Astrocyte (in vitro differentiated cells and primary cell): Measurements from ENCODE around the gene PTPRN. TPM values are rescaled to one million over a fixed set of nuclear protein-coding genes. Genes with fewer than 3 reads are reported as not detected.

Experiments used
- DNase-seq: peaks from one replicate; pipeline ENCODE4 v3.0.0-alpha.2; 2010; ENCODE audit warnings: low read depth
- FAIRE-seq: peaks from 2 replicates; lab custom pipeline; 2011; peaks lifted over from hg19 to GRCh38; lab: Jason Lieb, UNC
- H2AFZ ChIP-seq: 2 replicates; pipeline ENCODE4 v1.6.0; 2012; ENCODE audit warnings: low read depth, low read length, inconsistent platforms
- H3K27ac ChIP-seq: 2 replicates; pipeline ENCODE4 v1.5.1; 2011; ENCODE audit warnings: low read depth, low read length, inconsistent platforms
- H3K27me3 ChIP-seq: 2 replicates; pipeline ENCODE4 v1.6.0; 2011; ENCODE audit warnings: low read length, inconsistent platforms; ENCODE audit not compliant: insufficient read depth
- H3K36me3 ChIP-seq: 2 replicates; pipeline ENCODE4 v1.5.1; 2011; ENCODE audit warnings: low read length, inconsistent platforms; ENCODE audit not compliant: insufficient read depth
- H3K4me1 ChIP-seq: 2 replicates; pipeline ENCODE4 v1.5.1; 2011; ENCODE audit warnings: low read length, inconsistent platforms; ENCODE audit not compliant: insufficient read depth
- H3K4me2 ChIP-seq: 2 replicates; pipeline ENCODE4 v1.6.0; 2012; ENCODE audit warnings: low read length, inconsistent platforms
- H3K4me3 ChIP-seq: 2 replicates; pipeline ENCODE4 v1.5.1; 2011; ENCODE audit warnings: low read depth, mild to moderate bottlenecking, low read length, inconsistent platforms; ENCODE audit not compliant: insufficient read depth
- H3K79me2 ChIP-seq: 2 replicates; pipeline ENCODE4 v1.6.0; 2012; ENCODE audit warnings: mild to moderate bottlenecking, low read length, inconsistent platforms; ENCODE audit not compliant: insufficient read depth
- H3K9ac ChIP-seq: 2 replicates; pipeline ENCODE4 v1.6.0; 2012; ENCODE audit warnings: mild to moderate bottlenecking, low read length, inconsistent platforms
- H3K9me3 ChIP-seq: 2 replicates; pipeline ENCODE4 v1.5.1; 2012; ENCODE audit warnings: low read depth, mild to moderate bottlenecking, low read length, inconsistent platforms; ENCODE audit not compliant: insufficient read depth
- H4K20me1 ChIP-seq: 2 replicates; pipeline ENCODE4 v1.6.0; 2012; ENCODE audit warnings: low read length, inconsistent platforms; ENCODE audit not compliant: insufficient read depth
- H3K27ac Mint-ChIP-seq: one replicate; pipeline ENCODE4 v1.8.0; 2021; ENCODE audit warnings: mild to moderate bottlenecking, mixed read lengths; ENCODE audit not compliant: unreplicated experiment
- H3K27me3 Mint-ChIP-seq: one replicate; pipeline ENCODE4 v1.8.0; 2021; ENCODE audit warnings: low read depth, mixed read lengths; ENCODE audit not compliant: unreplicated experiment
- H3K36me3 Mint-ChIP-seq: one replicate; pipeline ENCODE4 v1.8.0; 2021; ENCODE audit warnings: low read depth, mixed read lengths; ENCODE audit not compliant: unreplicated experiment
- H3K4me1 Mint-ChIP-seq: one replicate; pipeline ENCODE4 v1.8.0; 2021; ENCODE audit warnings: low read depth, mixed read lengths; ENCODE audit not compliant: unreplicated experiment
- H3K4me3 Mint-ChIP-seq: one replicate; pipeline ENCODE4 v1.8.0; 2021; ENCODE audit warnings: mild to moderate bottlenecking, moderate library complexity, mixed read lengths; ENCODE audit not compliant: unreplicated experiment
- H3K9me3 Mint-ChIP-seq: one replicate; pipeline ENCODE4 v1.8.0; 2021; ENCODE audit warnings: mild to moderate bottlenecking, mixed read lengths; ENCODE audit not compliant: unreplicated experiment
- CTCF ChIP-seq: IDR thresholded peaks from 2 replicates; pipeline ENCODE4 v1.5.1; 2011; ENCODE audit warnings: low read depth, mild to moderate bottlenecking, inconsistent platforms, low read length, moderate library complexity; ENCODE audit not compliant: insufficient read depth
- EZH2 ChIP-seq: IDR thresholded peaks from 2 replicates; pipeline ENCODE4 v1.6.1; 2012; ENCODE audit warnings: mild to moderate bottlenecking, low read length, inconsistent platforms; ENCODE audit not compliant: insufficient read depth
- total RNA-seq: library from RNA; stranded (reverse); gene quantifications from 2 replicates; pipeline ENCODE4 v1.2.1, GENCODE V29; 2021

PTPRN gene
- total RNA-seq, 1 donor from 2014 or later = 76.6 TPM

- DNase-seq (peak; percentile 11), FAIRE-seq (no peak)
- H3K79me2 ChIP-seq = no peaks in the 10 kb centered on the region
- H3K27me3 ChIP-seq = peaks cover 16% of the 10 kb centered on the region
- no peak overlapping the region for H3K4me2 ChIP-seq
- H3K9me3 Mint-ChIP-seq = peaks cover 2% of the 10 kb centered on the region
- no peaks in the 10 kb centered on the region for H3K9me3 ChIP-seq
- H2AFZ ChIP-seq = no peak overlapping the region
- no peak overlapping the region for H3K27ac ChIP-seq
- H3K4me1 Mint-ChIP-seq = peaks cover 13% of the 10 kb centered on the region
- peaks cover 47% of the 10 kb centered on the region for H3K27me3 Mint-ChIP-seq
- no peak overlapping the region for H3K4me3 ChIP-seq
- H3K27ac Mint-ChIP-seq = peak overlapping the region; percentile 66
- no peaks in the 10 kb centered on the region for H4K20me1 ChIP-seq
- TF ChIP-seq EZH2 = no peak
- TF ChIP-seq CTCF = peak; percentile 67
- H3K4me1 ChIP-seq = peaks cover 12% of the 10 kb centered on the region
- no peak overlapping the region for H3K9ac ChIP-seq
- H3K4me3 Mint-ChIP-seq = no peak overlapping the region
- no peaks in the 10 kb centered on the region for H3K36me3 ChIP-seq
- H3K36me3 Mint-ChIP-seq = peaks cover 1% of the 10 kb centered on the region
Observed at GRCh38 chr2:219352448-219353023, 43.3 kb upstream of the PTPRN start.

GRCh38 chr2:219350710-219351221 lies 41.6 kb upstream of the PTPRN start:
- Histone ChIP-seq H3K4me3 (no peak overlapping the region), H4K20me1 (no peaks in the 10 kb centered on the region), H3K4me2 (peak overlapping the region; percentile 57), H3K36me3 (no peaks in the 10 kb centered on the region), H3K79me2 (no peaks in the 10 kb centered on the region), H3K9ac (no peak overlapping the region), H3K27me3 (peaks cover 8% of the 10 kb centered on the region), H3K9me3 (no peaks in the 10 kb centered on the region), H3K27ac (peak overlapping the region; percentile 20), H2AFZ (peak overlapping the region; percentile 52), H3K4me1 (peaks cover 12% of the 10 kb centered on the region)
- Mint-ChIP-seq H3K4me3 (peak overlapping the region; percentile 54), H3K9me3 (peaks cover 2% of the 10 kb centered on the region), H3K36me3 (peaks cover 1% of the 10 kb centered on the region), H3K4me1 (peaks cover 13% of the 10 kb centered on the region), H3K27me3 (peaks cover 37% of the 10 kb centered on the region), H3K27ac (peak overlapping the region; percentile 83)
- FAIRE-seq (peak; percentile 62), DNase-seq (peak; percentile 47)
- TF ChIP-seq CTCF (no peak), EZH2 (no peak)

GRCh38 chr2:219350215-219350614 lies 41.0 kb upstream of the PTPRN start:
- Mint-ChIP-seq H3K27me3 (peaks cover 34% of the 10 kb centered on the region), H3K27ac (peak overlapping the region; percentile 83), H3K4me3 (peak overlapping the region; percentile 54), H3K4me1 (peaks cover 13% of the 10 kb centered on the region), H3K36me3 (peaks cover 1% of the 10 kb centered on the region), H3K9me3 (peaks cover 2% of the 10 kb centered on the region)
- H3K4me2 ChIP-seq = peak overlapping the region; percentile 57
- H4K20me1 ChIP-seq = no peaks in the 10 kb centered on the region
- no peaks in the 10 kb centered on the region for H3K79me2 ChIP-seq
- TF ChIP-seq CTCF (no peak), EZH2 (no peak)
- H3K27ac ChIP-seq = peak overlapping the region; percentile 43
- H3K9ac ChIP-seq = no peak overlapping the region
- no peak for DNase-seq
- no peaks in the 10 kb centered on the region for H3K9me3 ChIP-seq
- no peak overlapping the region for H2AFZ ChIP-seq
- peaks cover 4% of the 10 kb centered on the region for H3K27me3 ChIP-seq
- H3K36me3 ChIP-seq = no peaks in the 10 kb centered on the region
- H3K4me3 ChIP-seq = no peak overlapping the region
- peaks cover 12% of the 10 kb centered on the region for H3K4me1 ChIP-seq
- no peak for FAIRE-seq
